Measurements from ENCODE around the gene SLC8A3. TPM values are rescaled to one million over a fixed set of nuclear protein-coding genes. Genes with fewer than 3 reads are reported as not detected.

SLC8A3 gene
- total RNA-seq, 1 donor from 2014 or later, result 0.68 TPM

GRCh38 chr14:70116278-70116677 is 72.5 kb downstream of the SLC8A3 start:
- DNase-seq, result no peak

- no peak for DNase-seq
These were observed 74.1 kb downstream of the SLC8A3 start for GRCh38 chr14:70114621-70115156.

GRCh38 chr14:70113211-70113610 is 75.5 kb downstream of the SLC8A3 start:
- no peak for DNase-seq

- no peak for DNase-seq
These were observed 80.3 kb downstream of the SLC8A3 start for GRCh38 chr14:70108419-70108818.

- no peak for DNase-seq
These were observed 81.4 kb downstream of the SLC8A3 start for GRCh38 chr14:70107309-70107708.

- DNase-seq, result no peak
These were observed 88.7 kb downstream of the SLC8A3 start for GRCh38 chr14:70100071-70100470.

GRCh38 chr14:70098250-70098809 is 90.4 kb downstream of the SLC8A3 start:
- DNase-seq, result no peak

GRCh38 chr14:70097576-70098249 is 91.0 kb downstream of the SLC8A3 start:
- no peak for DNase-seq

- DNase-seq, result peak; percentile 27
These were observed 91.9 kb downstream of the SLC8A3 start for GRCh38 chr14:70096866-70097265.

- DNase-seq, result no peak
These were observed 94.1 kb downstream of the SLC8A3 start for GRCh38 chr14:70094631-70095030.

GRCh38 chr14:70094106-70094505 is 94.6 kb downstream of the SLC8A3 start:
- no peak for DNase-seq

- DNase-seq, result no peak
These were observed 95.6 kb downstream of the SLC8A3 start for GRCh38 chr14:70093156-70093555.

- DNase-seq, result no peak
These were observed 101.4 kb downstream of the SLC8A3 start for GRCh38 chr14:70087380-70087697.

GRCh38 chr14:70086685-70087379 is 101.9 kb downstream of the SLC8A3 start:
- peak; percentile 66 for DNase-seq

GRCh38 chr14:70084226-70084625 is 104.5 kb downstream of the SLC8A3 start:
- DNase-seq, result no peak

GRCh38 chr14:70082394-70082793 is 106.4 kb downstream of the SLC8A3 start:
- DNase-seq, result no peak

GRCh38 chr14:70080076-70080475 is 108.7 kb downstream of the SLC8A3 start:
- no peak for DNase-seq

- DNase-seq, result no peak
These were observed 110.4 kb downstream of the SLC8A3 start for GRCh38 chr14:70078329-70078728.

GRCh38 chr14:70077720-70078119 is 111.0 kb downstream of the SLC8A3 start:
- DNase-seq, result no peak

- DNase-seq, result no peak
These were observed 111.7 kb downstream of the SLC8A3 start for GRCh38 chr14:70077005-70077404.

GRCh38 chr14:70073924-70074566 is 114.7 kb downstream of the SLC8A3 start:
- DNase-seq, result peak; percentile 77

GRCh38 chr14:70069186-70069585 is 119.6 kb downstream of the SLC8A3 start:
- DNase-seq, result no peak

GRCh38 chr14:70067810-70068209 is 120.9 kb downstream of the SLC8A3 start:
- DNase-seq, result no peak

All from dermis blood vessel endothelial cell (primary cell).